ENCODE measurements around the gene ATP6V1E1. TPM values are rescaled to one million over a fixed set of nuclear protein-coding genes. Genes with fewer than 3 reads are reported as not detected.

The ATP6V1E1 gene
- total and polyA plus RNA-seq, 7 experiments from 2014 or later, result 51.0 to 120 (median 86.5) TPM

GRCh38 chr22:17581056-17581455 lies 47.5 kb downstream of the ATP6V1E1 start:
- Histone ChIP-seq H3K4me3 (ENCODE audit: low read length) (no peak overlapping the region), H3K36me3 (ENCODE audit: control insufficient read depth in 2 of 3, insufficient read depth in 3 of 3, low read length in 3 of 3) (no peaks in the 10 kb centered on the region), H3K27me3 (ENCODE audit: control insufficient read depth in 2 of 2, insufficient read depth in 2 of 2, low read length in 2 of 2) (no peaks in the 10 kb centered on the region), H3K9me3 (ENCODE audit: control insufficient read depth in 2 of 3, low read length in 3 of 3) (no peaks in the 10 kb centered on the region), H3K4me1 (ENCODE audit: control insufficient read depth in 2 of 2, insufficient read depth in 2 of 2, low read length in 2 of 2) (no peaks in the 10 kb centered on the region), H3K27ac (ENCODE audit: low read depth, low read length) (no peak overlapping the region)
- Mint-ChIP-seq H3K27me3 (no peaks in the 10 kb centered on the region), H3K27ac (no peak overlapping the region), H3K9me3 (no peaks in the 10 kb centered on the region), H3K4me3 (no peak overlapping the region), H3K36me3 (no peaks in the 10 kb centered on the region), H3K4me1 (no peaks in the 10 kb centered on the region)
- no peak for DNase-seq
- ATAC-seq, result no peak
- CTCF ChIA-PET, result no interaction called here
- POLR2A ChIA-PET, result no interaction called here
- intact Hi-C loops (cut with micrococcal nuclease), result no loop called here

GRCh38 chr22:17580441-17581031 lies 48.0 kb downstream of the ATP6V1E1 start:
- Mint-ChIP-seq H3K4me1 (no peaks in the 10 kb centered on the region), H3K27ac (no peak overlapping the region), H3K4me3 (no peak overlapping the region), H3K9me3 (no peaks in the 10 kb centered on the region), H3K27me3 (no peaks in the 10 kb centered on the region), H3K36me3 (no peaks in the 10 kb centered on the region)
- Histone ChIP-seq H3K27me3 (ENCODE audit: control insufficient read depth in 2 of 2, insufficient read depth in 2 of 2, low read length in 2 of 2) (no peaks in the 10 kb centered on the region), H3K4me3 (ENCODE audit: low read length) (no peak overlapping the region), H3K4me1 (ENCODE audit: control insufficient read depth in 2 of 2, insufficient read depth in 2 of 2, low read length in 2 of 2) (no peaks in the 10 kb centered on the region), H3K36me3 (ENCODE audit: control insufficient read depth in 2 of 3, insufficient read depth in 3 of 3, low read length in 3 of 3) (no peaks in the 10 kb centered on the region), H3K9me3 (ENCODE audit: control insufficient read depth in 2 of 3, low read length in 3 of 3) (no peaks in the 10 kb centered on the region), H3K27ac (ENCODE audit: low read depth, low read length) (no peak overlapping the region)
- DNase-seq (no peak), ATAC-seq (no peak)
- intact Hi-C loops (cut with micrococcal nuclease), result no loop called here
- ChIA-PET POLR2A (no interaction called here), CTCF (no interaction called here)

- Histone ChIP-seq H3K27ac (ENCODE audit: low read depth, low read length) (no peak overlapping the region), H3K27me3 (ENCODE audit: control insufficient read depth in 2 of 2, insufficient read depth in 2 of 2, low read length in 2 of 2) (no peaks in the 10 kb centered on the region), H3K36me3 (ENCODE audit: control insufficient read depth in 2 of 3, insufficient read depth in 3 of 3, low read length in 3 of 3) (no peaks in the 10 kb centered on the region), H3K4me1 (ENCODE audit: control insufficient read depth in 2 of 2, insufficient read depth in 2 of 2, low read length in 2 of 2) (no peaks in the 10 kb centered on the region), H3K4me3 (ENCODE audit: low read length) (no peak overlapping the region), H3K9me3 (ENCODE audit: control insufficient read depth in 2 of 3, low read length in 3 of 3) (no peaks in the 10 kb centered on the region)
- ChIA-PET POLR2A (no interaction called here), CTCF (no interaction called here)
- no peaks in the 10 kb centered on the region for H3K4me1 Mint-ChIP-seq
- intact Hi-C loops (cut with micrococcal nuclease), result no loop called here
- no peak overlapping the region for H3K4me3 Mint-ChIP-seq
- no peaks in the 10 kb centered on the region for H3K27me3 Mint-ChIP-seq
- DNase-seq (no peak), ATAC-seq (no peak)
- no peaks in the 10 kb centered on the region for H3K9me3 Mint-ChIP-seq
- no peak overlapping the region for H3K27ac Mint-ChIP-seq
- H3K36me3 Mint-ChIP-seq, result no peaks in the 10 kb centered on the region
Measured at GRCh38 chr22:17579535-17579981, 49.0 kb downstream of the ATP6V1E1 start.

GRCh38 chr22:17578136-17578754 lies 50.3 kb downstream of the ATP6V1E1 start:
- no peaks in the 10 kb centered on the region for H3K9me3 ChIP-seq (ENCODE audit: control insufficient read depth in 2 of 3, low read length in 3 of 3)
- no peak for DNase-seq
- no peak for ATAC-seq
- ChIA-PET CTCF (no interaction called here), POLR2A (no interaction called here)
- Mint-ChIP-seq H3K36me3 (no peaks in the 10 kb centered on the region), H3K27me3 (peaks cover 0 to 5% (median 2%) of the 10 kb centered on the region in 5 donors), H3K4me1 (no peaks in the 10 kb centered on the region), H3K27ac (no peak overlapping the region), H3K9me3 (no peaks in the 10 kb centered on the region), H3K4me3 (no peak overlapping the region)
- H3K36me3 ChIP-seq (ENCODE audit: control insufficient read depth in 2 of 3, insufficient read depth in 3 of 3, low read length in 3 of 3), result no peaks in the 10 kb centered on the region
- intact Hi-C loops (cut with micrococcal nuclease), result no loop called here
- H3K4me3 ChIP-seq (ENCODE audit: low read length), result no peak overlapping the region
- no peaks in the 10 kb centered on the region for H3K4me1 ChIP-seq (ENCODE audit: control insufficient read depth in 2 of 2, insufficient read depth in 2 of 2, low read length in 2 of 2)
- no peaks in the 10 kb centered on the region for H3K27me3 ChIP-seq (ENCODE audit: control insufficient read depth in 2 of 2, insufficient read depth in 2 of 2, low read length in 2 of 2)
- no peak overlapping the region for H3K27ac ChIP-seq (ENCODE audit: low read depth, low read length)

GRCh38 chr22:17576470-17576869 lies 52.1 kb downstream of the ATP6V1E1 start:
- Histone ChIP-seq H3K4me3 (ENCODE audit: low read length) (no peak overlapping the region), H3K27me3 (ENCODE audit: control insufficient read depth in 2 of 2, insufficient read depth in 2 of 2, low read length in 2 of 2) (no peaks in the 10 kb centered on the region), H3K4me1 (ENCODE audit: control insufficient read depth in 2 of 2, insufficient read depth in 2 of 2, low read length in 2 of 2) (no peaks in the 10 kb centered on the region), H3K36me3 (ENCODE audit: control insufficient read depth in 2 of 3, insufficient read depth in 3 of 3, low read length in 3 of 3) (no peaks in the 10 kb centered on the region), H3K9me3 (ENCODE audit: control insufficient read depth in 2 of 3, low read length in 3 of 3) (no peaks in the 10 kb centered on the region), H3K27ac (ENCODE audit: low read depth, low read length) (no peak overlapping the region)
- Mint-ChIP-seq H3K4me1 (no peaks in the 10 kb centered on the region), H3K9me3 (no peaks in the 10 kb centered on the region), H3K4me3 (no peak overlapping the region), H3K27me3 (peaks cover 0 to 6% (median 2%) of the 10 kb centered on the region in 5 donors), H3K27ac (peak overlapping the region in 1 of 9 donors; percentile 41), H3K36me3 (no peaks in the 10 kb centered on the region)
- intact Hi-C loops (cut with micrococcal nuclease), result no loop called here
- CTCF ChIA-PET, result no interaction called here
- DNase-seq, result no peak
- ATAC-seq, result no peak
- POLR2A ChIA-PET, result no interaction called here

GRCh38 chr22:17575681-17576080 lies 52.9 kb downstream of the ATP6V1E1 start:
- ATAC-seq, result no peak
- intact Hi-C loops (cut with micrococcal nuclease), result no loop called here
- Histone ChIP-seq H3K36me3 (ENCODE audit: control insufficient read depth in 2 of 3, insufficient read depth in 3 of 3, low read length in 3 of 3) (no peaks in the 10 kb centered on the region), H3K4me3 (ENCODE audit: low read length) (no peak overlapping the region), H3K9me3 (ENCODE audit: control insufficient read depth in 2 of 3, low read length in 3 of 3) (no peaks in the 10 kb centered on the region), H3K4me1 (ENCODE audit: control insufficient read depth in 2 of 2, insufficient read depth in 2 of 2, low read length in 2 of 2) (no peaks in the 10 kb centered on the region), H3K27me3 (ENCODE audit: control insufficient read depth in 2 of 2, insufficient read depth in 2 of 2, low read length in 2 of 2) (no peaks in the 10 kb centered on the region), H3K27ac (ENCODE audit: low read depth, low read length) (no peak overlapping the region)
- H3K27me3 Mint-ChIP-seq, result peaks cover 0 to 13% (median 5%) of the 10 kb centered on the region in 5 donors
- H3K9me3 Mint-ChIP-seq, result no peaks in the 10 kb centered on the region
- CTCF ChIA-PET, result no interaction called here
- no peaks in the 10 kb centered on the region for H3K36me3 Mint-ChIP-seq
- no peak overlapping the region for H3K4me3 Mint-ChIP-seq
- DNase-seq, result no peak
- H3K4me1 Mint-ChIP-seq, result no peaks in the 10 kb centered on the region
- POLR2A ChIA-PET, result no interaction called here
- no peak overlapping the region for H3K27ac Mint-ChIP-seq

DNA sequence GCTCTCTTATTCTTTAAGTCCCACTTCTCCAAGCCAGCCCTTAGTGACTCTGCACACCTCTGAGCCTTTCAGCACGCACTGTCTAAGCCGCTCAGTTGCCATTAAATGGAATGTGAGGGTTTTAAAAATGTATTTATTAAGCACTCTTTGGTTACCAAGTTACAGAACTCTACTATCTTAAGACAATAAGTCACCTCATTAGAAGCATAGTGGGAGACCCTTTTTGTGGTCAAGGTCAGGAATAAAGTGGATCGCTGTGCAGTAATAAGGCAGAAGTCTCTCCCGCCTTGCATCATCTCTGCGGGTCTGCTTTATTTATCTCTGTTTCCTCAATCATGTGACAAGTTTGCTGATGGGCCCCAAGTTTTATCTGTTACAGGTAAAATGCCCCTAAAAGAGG lies 53.4 kb downstream of the ATP6V1E1 start:
- ATAC-seq (no peak), DNase-seq (no peak)
- Histone ChIP-seq H3K4me1 (ENCODE audit: control insufficient read depth in 2 of 2, insufficient read depth in 2 of 2, low read length in 2 of 2) (no peaks in the 10 kb centered on the region), H3K9me3 (ENCODE audit: control insufficient read depth in 2 of 3, low read length in 3 of 3) (no peaks in the 10 kb centered on the region), H3K36me3 (ENCODE audit: control insufficient read depth in 2 of 3, insufficient read depth in 3 of 3, low read length in 3 of 3) (no peaks in the 10 kb centered on the region), H3K27me3 (ENCODE audit: control insufficient read depth in 2 of 2, insufficient read depth in 2 of 2, low read length in 2 of 2) (no peaks in the 10 kb centered on the region), H3K27ac (ENCODE audit: low read depth, low read length) (no peak overlapping the region), H3K4me3 (ENCODE audit: low read length) (no peak overlapping the region)
- intact Hi-C loops (cut with micrococcal nuclease), result no loop called here
- H3K36me3 Mint-ChIP-seq, result no peaks in the 10 kb centered on the region
- H3K4me3 Mint-ChIP-seq, result no peak overlapping the region
- no peaks in the 10 kb centered on the region for H3K4me1 Mint-ChIP-seq
- H3K9me3 Mint-ChIP-seq, result no peaks in the 10 kb centered on the region
- POLR2A ChIA-PET, result no interaction called here
- peaks cover 0 to 16% (median 9%) of the 10 kb centered on the region in 5 donors for H3K27me3 Mint-ChIP-seq
- no peak overlapping the region for H3K27ac Mint-ChIP-seq
- CTCF ChIA-PET, result no interaction called here

Data from naive thymus-derived CD4-positive, alpha-beta T cell (primary cell).